HG02852 (cell line): ENCODE measurements around the gene DCAF8.

ENCODE experiments used
- ATAC-seq: cut with Tn5 transposase; IDR thresholded peaks from one replicate; pipeline ENCODE4 v1.9.1; 2021; ENCODE audit warnings: mild to moderate bottlenecking, moderate library complexity; ENCODE audit not compliant: unreplicated experiment

DCAF8 gene

GRCh38 chr1:160206421-160207117 lies 55.8 kb downstream of the DCAF8 start:
- ATAC-seq, result no peak

GRCh38 chr1:160206036-160206389 lies 56.3 kb downstream of the DCAF8 start:
- peak; percentile 40 for ATAC-seq

- peak; percentile 49 for ATAC-seq
These were observed 56.9 kb downstream of the DCAF8 start, which contains the start of gene PEA15 for GRCh38 chr1:160205242-160206035. Gene PEA15, plus strand, starts transcription at chr1:160205384. Its CDS starts 6,161 bp downstream, at chr1:160211545.

- ATAC-seq, result peak; percentile 47
These were observed 57.7 kb downstream of the DCAF8 start for GRCh38 chr1:160204526-160205241.

GRCh38 chr1:160200786-160201185 lies 61.6 kb downstream of the DCAF8 start:
- ATAC-seq, result no peak

- ATAC-seq, result no peak
These were observed 65.1 kb downstream of the DCAF8 start for GRCh38 chr1:160197231-160197630.

GRCh38 chr1:160196143-160196542 lies 66.2 kb downstream of the DCAF8 start:
- ATAC-seq, result no peak

GRCh38 chr1:160194737-160195059 lies 67.7 kb downstream of the DCAF8 start:
- no peak for ATAC-seq

- no peak for ATAC-seq
These were observed 68.3 kb downstream of the DCAF8 start for GRCh38 chr1:160193832-160194736.

- ATAC-seq, result no peak
These were observed 69.1 kb downstream of the DCAF8 start for GRCh38 chr1:160193091-160193819.

- no peak for ATAC-seq
These were observed 70.1 kb downstream of the DCAF8 start for GRCh38 chr1:160192234-160192633.

GRCh38 chr1:160191756-160192155 lies 70.6 kb downstream of the DCAF8 start:
- no peak for ATAC-seq

GRCh38 chr1:160189649-160190625 lies 72.4 kb downstream of the DCAF8 start, which contains the start of gene CASQ1:
Gene CASQ1, plus strand, starts transcription at chr1:160190575. Its CDS starts 177 bp downstream, at chr1:160190752.
- no peak for ATAC-seq

- ATAC-seq, result no peak
These were observed 74.0 kb downstream of the DCAF8 start for GRCh38 chr1:160188341-160188740.

GRCh38 chr1:160187407-160187806 lies 74.9 kb downstream of the DCAF8 start:
- ATAC-seq, result no peak

- ATAC-seq, result no peak
These were observed 75.6 kb downstream of the DCAF8 start for GRCh38 chr1:160186729-160187128.

- ATAC-seq, result no peak
These were observed 76.1 kb downstream of the DCAF8 start for GRCh38 chr1:160186246-160186645.

GRCh38 chr1:160179336-160179735 lies 83.0 kb downstream of the DCAF8 start:
- ATAC-seq, result no peak

- ATAC-seq, result no peak
These were observed 83.6 kb downstream of the DCAF8 start for GRCh38 chr1:160178731-160179130.
